ENCODE data around the gene DNAAF8.
"Not testable (repeated sequence)": the region's sequence is repeated elsewhere in the genome, so short reads cannot be mapped to it uniquely, and the experiment has no call there.

Gene DNAAF8

GRCh38 chr16:4724661-4725270, 9.6 kb upstream of the DNAAF8 start:
- DNase-seq, result no peak

- no peak for DNase-seq
Observed at GRCh38 chr16:4726616-4727015, 7.7 kb upstream of the DNAAF8 start.

GRCh38 chr16:4728676-4729075, 5.7 kb upstream of the DNAAF8 start:
- DNase-seq, result no peak

- DNase-seq, result no peak
Observed at GRCh38 chr16:4729876-4730275, 4.5 kb upstream of the DNAAF8 start.

- DNase-seq, result no peak
Observed at GRCh38 chr16:4733211-4733742, 1.1 kb upstream of the DNAAF8 start.

- DNase-seq, result peak; percentile 48
Observed at GRCh38 chr16:4733747-4734062, 632 bp upstream of the DNAAF8 start.

GRCh38 chr16:4734730-4735535, 596 bp downstream of the DNAAF8 start:
- peak; percentile 95 for DNase-seq

- DNase-seq, result no peak
Observed at GRCh38 chr16:4736546-4736945, 2.2 kb downstream of the DNAAF8 start.

GRCh38 chr16:4737545-4737944, 3.2 kb downstream of the DNAAF8 start:
- no peak for DNase-seq

GRCh38 chr16:4738370-4738769, 4.0 kb downstream of the DNAAF8 start:
- DNase-seq, result not testable (repeated sequence)

GRCh38 chr16:4743226-4743878, 9.0 kb downstream of the DNAAF8 start:
- peak; percentile 11 for DNase-seq

GRCh38 chr16:4744555-4745273, 10.4 kb downstream of the DNAAF8 start:
- no peak for DNase-seq

- peak; percentile 14 for DNase-seq
Observed at GRCh38 chr16:4745274-4745569, 10.9 kb downstream of the DNAAF8 start.

GRCh38 chr16:4746215-4746614, 11.9 kb downstream of the DNAAF8 start:
- DNase-seq, result no peak

GRCh38 chr16:4746991-4747574, 12.7 kb downstream of the DNAAF8 start:
- DNase-seq, result no peak

GRCh38 chr16:4747906-4748681, 13.8 kb downstream of the DNAAF8 start:
- no peak for DNase-seq

- DNase-seq, result no peak
Observed at GRCh38 chr16:4748682-4749411, 14.5 kb downstream of the DNAAF8 start.

GRCh38 chr16:4749700-4750257, 15.4 kb downstream of the DNAAF8 start:
- DNase-seq, result no peak

- DNase-seq, result no peak
Observed at GRCh38 chr16:4750896-4751295, 16.6 kb downstream of the DNAAF8 start.

GRCh38 chr16:4752351-4753100, 18.2 kb downstream of the DNAAF8 start:
- DNase-seq, result no peak
